Endodermal cell (in vitro differentiated cells): ENCODE data around the gene NUP98. TPM values are rescaled to one million over a fixed set of nuclear protein-coding genes. Genes with fewer than 3 reads are reported as not detected.
"Not testable (repeated sequence)": the region's sequence is repeated elsewhere in the genome, so short reads cannot be mapped to it uniquely, and the experiment has no call there.

ENCODE experiments used
- DNase-seq: peaks from one replicate; pipeline ENCODE4 v3.0.0-alpha.2; 2017
- H3K27ac ChIP-seq: 2 replicates; pipeline ENCODE4 v1.5.1; 2013; ENCODE audit warnings: mild to moderate bottlenecking, low read depth, low read length, moderate library complexity
- H3K27me3 ChIP-seq: 2 replicates; pipeline ENCODE4 v1.6.1; 2013; ENCODE audit warnings: mild to moderate bottlenecking, low read length, moderate library complexity; ENCODE audit not compliant: insufficient read depth, control insufficient read depth, poor library complexity, severe bottlenecking
- H3K36me3 ChIP-seq: 2 replicates; pipeline ENCODE4 v1.7.0; 2013; ENCODE audit warnings: mild to moderate bottlenecking, low read length, moderate library complexity; ENCODE audit not compliant: control insufficient read depth, insufficient read depth
- H3K4me1 ChIP-seq: one replicate; pipeline ENCODE4 v1.7.0; 2013; ENCODE audit warnings: low read length; ENCODE audit not compliant: control insufficient read depth, insufficient read depth
- H3K4me3 ChIP-seq: 2 replicates; pipeline ENCODE4 v1.5.1; 2013; ENCODE audit warnings: mild to moderate bottlenecking, low read length, moderate library complexity
- H3K9ac ChIP-seq: 2 replicates; pipeline ENCODE4 v1.6.1; 2013; ENCODE audit warnings: mild to moderate bottlenecking, low read length, moderate library complexity; ENCODE audit not compliant: poor library complexity, severe bottlenecking; ENCODE audit errors: extremely low read depth
- H3K9me3 ChIP-seq: 2 replicates; pipeline ENCODE4 v1.6.1; 2013; ENCODE audit warnings: mild to moderate bottlenecking, low read length, moderate library complexity; ENCODE audit not compliant: control insufficient read depth
- H3K27ac Mint-ChIP-seq: 2 replicates; pipeline ENCODE4 v1.8.0; 2020; ENCODE audit warnings: mixed read lengths
- H3K27me3 Mint-ChIP-seq: 2 replicates; pipeline ENCODE4 v1.8.0; 2021; ENCODE audit warnings: mild to moderate bottlenecking, mixed read lengths; ENCODE audit not compliant: insufficient read depth
- H3K36me3 Mint-ChIP-seq: 2 replicates; pipeline ENCODE4 v1.8.0; 2020; ENCODE audit warnings: low read depth, mixed read lengths
- H3K4me1 Mint-ChIP-seq: 2 replicates; pipeline ENCODE4 v1.8.0; 2020; ENCODE audit warnings: mixed read lengths
- H3K4me3 Mint-ChIP-seq: 2 replicates; pipeline ENCODE4 v1.8.0; 2020; ENCODE audit warnings: mild to moderate bottlenecking, moderate library complexity, mixed read lengths
- H3K9me3 Mint-ChIP-seq: 2 replicates; pipeline ENCODE4 v1.8.0; 2020; ENCODE audit warnings: mild to moderate bottlenecking, mixed read lengths
- CTCF ChIP-seq: fragments of 200-600 bp; sonication (generic); conservative IDR thresholded peaks from 2 replicates; pipeline ENCODE4 v1.5.0; 2021; ENCODE audit warnings: antibody characterized with exemption, mild to moderate bottlenecking
- WGBS, 2 experiments: methylation state at CpG; one replicate each; pipeline versions ENCODE4 v1.1.5 to v1.1.7; 2013; ENCODE audit warnings: missing lambda C conversion rate in 2 of 2, mixed read lengths in 1 of 2; ENCODE audit not compliant: insufficient coverage in 1 of 2, insufficient read length in 1 of 2; 5-methylcytosine and 5-hydroxymethylcytosine counted together
- total RNA-seq, 2 donors: library from RNA; stranded (reverse); fragmentation: NEBNext Ultra II Directional in 1 of 2; extraction: Animal tissue kit (Norgen Biotek cat#: 25700) in 1 of 2; gene quantifications; 2 replicates in 1 of 2; 3 replicates in 1 of 2; pipeline ENCODE4 v1.2.1, GENCODE V29; 2021

Gene NUP98
- total RNA-seq, 2 donors from 2014 or later, result 81.6 to 92.6 TPM

DNA sequence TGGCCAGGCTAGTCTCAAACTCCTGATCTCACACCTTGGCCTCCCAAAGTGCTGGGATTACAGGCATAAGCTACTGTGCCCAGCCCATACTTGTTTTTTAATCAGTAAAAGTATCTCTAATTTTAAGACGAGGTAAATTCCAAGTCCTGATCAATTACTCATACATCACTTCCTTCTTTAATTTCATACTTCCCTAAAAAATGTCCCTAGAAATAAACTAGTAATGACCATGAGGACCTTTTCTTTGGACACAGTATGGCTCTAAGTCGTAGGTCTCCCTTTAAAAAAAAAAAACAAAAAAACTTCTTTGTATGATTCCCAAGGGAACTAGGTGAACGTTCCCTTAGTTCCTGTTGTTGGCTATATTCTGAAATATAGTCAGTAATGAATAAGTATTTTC, 29.8 kb downstream of the NUP98 start:
- Mint-ChIP-seq H3K27ac (no peak overlapping the region), H3K9me3 (no peaks in the 10 kb centered on the region), H3K36me3 (peaks cover 85% of the 10 kb centered on the region), H3K27me3 (no peaks in the 10 kb centered on the region), H3K4me3 (no peak overlapping the region), H3K4me1 (no peaks in the 10 kb centered on the region)
- H3K9me3 ChIP-seq, result no peaks in the 10 kb centered on the region
- no peak for DNase-seq
- no peak overlapping the region for H3K9ac ChIP-seq
- H3K4me3 ChIP-seq, result no peak overlapping the region
- no peaks in the 10 kb centered on the region for H3K27me3 ChIP-seq
- TF ChIP-seq CTCF, result no peak
- 97 to 100% methylated on average over 1 to 3 of the region's 3 CpGs for WGBS, 2 experiments
- H3K27ac ChIP-seq, result no peak overlapping the region
- peaks cover 96% of the 10 kb centered on the region for H3K36me3 ChIP-seq
- H3K4me1 ChIP-seq, result no peaks in the 10 kb centered on the region

DNA sequence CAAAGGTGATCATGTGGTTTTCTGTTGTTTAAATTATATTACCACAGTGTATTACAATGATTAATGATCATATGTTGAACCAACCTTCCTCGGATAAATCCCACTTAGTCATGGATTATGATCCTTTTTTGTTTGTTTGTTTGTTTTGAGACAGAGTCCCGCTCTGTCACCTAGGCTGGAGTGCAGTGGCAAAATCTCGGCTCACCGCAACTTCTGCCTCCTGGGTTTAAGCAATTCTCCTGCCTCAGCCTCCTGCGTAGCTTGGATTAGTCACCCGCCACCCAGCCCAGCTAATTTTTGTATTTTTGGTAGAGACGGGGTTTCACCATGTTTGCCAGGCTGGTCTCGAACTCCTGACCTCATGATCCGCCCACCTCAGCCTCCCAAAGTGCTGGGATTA, 30.5 kb downstream of the NUP98 start:
- H3K9me3 Mint-ChIP-seq, H3K27ac ChIP-seq, H3K9me3 ChIP-seq, H3K4me3 ChIP-seq, DNase-seq, H3K9ac ChIP-seq, H3K27me3 Mint-ChIP-seq, H3K4me3 Mint-ChIP-seq, H3K4me1 Mint-ChIP-seq, H3K4me1 ChIP-seq, H3K27me3 ChIP-seq: not testable (repeated sequence)
- H3K36me3 Mint-ChIP-seq, result peaks cover 86% of the 10 kb centered on the region
- 85 to 96% methylated on average over 8 to 9 of the region's 9 CpGs for WGBS, 2 experiments
- peaks cover 96% of the 10 kb centered on the region for H3K36me3 ChIP-seq
- peak overlapping the region; percentile 17 for H3K27ac Mint-ChIP-seq

DNA sequence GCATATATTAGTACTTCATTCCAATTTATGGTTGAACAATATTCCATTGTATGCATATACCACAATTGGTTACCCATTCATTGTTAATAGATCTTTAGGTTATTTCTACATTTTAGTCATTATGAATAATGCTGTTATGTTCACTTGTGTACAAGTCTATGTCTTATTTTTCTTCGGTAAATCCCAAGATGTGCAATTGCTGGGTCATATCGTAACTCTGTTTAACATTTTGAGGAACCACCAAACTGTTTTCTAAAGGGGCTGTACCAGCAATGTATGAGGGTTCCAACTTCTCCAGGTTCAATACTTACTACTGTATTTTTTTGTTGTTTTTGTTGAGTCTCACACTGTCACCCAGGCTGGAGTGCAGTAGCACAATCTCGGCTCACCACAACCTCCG, 33.1 kb downstream of the NUP98 start:
- peaks cover 93% of the 10 kb centered on the region for H3K36me3 ChIP-seq
- TF ChIP-seq CTCF, result no peak
- no peaks in the 10 kb centered on the region for H3K27me3 ChIP-seq

DNA sequence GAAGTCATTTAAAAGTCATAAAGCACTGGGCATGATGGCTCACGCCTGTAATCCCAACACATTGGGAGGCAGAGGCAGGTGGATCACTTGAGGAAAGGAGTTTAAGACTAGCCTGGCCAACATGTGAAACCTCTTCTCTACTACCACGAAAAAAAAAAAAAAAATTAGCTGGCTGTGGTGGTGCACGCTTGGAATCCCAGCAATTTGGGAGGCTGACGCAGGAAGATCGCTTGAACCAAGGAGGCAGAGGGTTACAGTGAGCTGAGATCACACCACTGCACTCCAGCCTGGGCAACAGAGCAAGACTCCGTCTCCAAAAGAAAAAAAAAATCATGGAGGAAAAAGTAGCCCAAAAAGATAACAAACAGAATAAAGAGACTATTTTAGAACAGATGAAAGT, 42.2 kb downstream of the NUP98 start:
- H3K4me3 Mint-ChIP-seq, result no peak overlapping the region
- H3K27ac Mint-ChIP-seq, result peak overlapping the region; percentile 30
- no peaks in the 10 kb centered on the region for H3K27me3 ChIP-seq
- no peak overlapping the region for H3K4me3 ChIP-seq
- peaks cover 77% of the 10 kb centered on the region for H3K36me3 Mint-ChIP-seq
- no peak overlapping the region for H3K27ac ChIP-seq
- no peaks in the 10 kb centered on the region for H3K9me3 ChIP-seq
- H3K4me1 ChIP-seq, result no peaks in the 10 kb centered on the region
- no peaks in the 10 kb centered on the region for H3K27me3 Mint-ChIP-seq
- H3K4me1 Mint-ChIP-seq, result no peaks in the 10 kb centered on the region
- no peaks in the 10 kb centered on the region for H3K9me3 Mint-ChIP-seq
- no peak for DNase-seq
- peaks cover 90% of the 10 kb centered on the region for H3K36me3 ChIP-seq
- no peak for TF ChIP-seq CTCF
- WGBS, 2 experiments, result 64 to 67% methylated on average over 5 to 6 of the region's 6 CpGs
- no peak overlapping the region for H3K9ac ChIP-seq

More for the DNA sequence above, 33.1 kb downstream of the NUP98 start:
- H3K9ac ChIP-seq, result no peak overlapping the region
- Mint-ChIP-seq H3K9me3 (no peaks in the 10 kb centered on the region), H3K36me3 (peaks cover 83% of the 10 kb centered on the region), H3K4me3 (no peak overlapping the region), H3K27ac (no peak overlapping the region), H3K27me3 (no peaks in the 10 kb centered on the region), H3K4me1 (no peaks in the 10 kb centered on the region)
- 80 to 97% methylated on average over 3 to 4 of the region's 4 CpGs for WGBS, 2 experiments
- DNase-seq, result no peak
- H3K4me3 ChIP-seq, result no peak overlapping the region
- no peaks in the 10 kb centered on the region for H3K9me3 ChIP-seq
- H3K27ac ChIP-seq, result no peak overlapping the region
- H3K4me1 ChIP-seq, result no peaks in the 10 kb centered on the region
